Stimulated activated CD4-positive, alpha-beta T cell treated with anti-CD3 and anti-CD28 coated beads, Interleukin-4, amount 100 ng/mL, for 4 hours (primary cell): ENCODE results near the gene ATXN7.
A peak's percentile ranks its signal among the peaks of the same experiment; 100 is the strongest.

Experiments
- DNase-seq, 2 experiments: peaks; one replicate each; pipeline ENCODE4 v3.0.0-alpha.2; 2020

The ATXN7 gene

DNA sequence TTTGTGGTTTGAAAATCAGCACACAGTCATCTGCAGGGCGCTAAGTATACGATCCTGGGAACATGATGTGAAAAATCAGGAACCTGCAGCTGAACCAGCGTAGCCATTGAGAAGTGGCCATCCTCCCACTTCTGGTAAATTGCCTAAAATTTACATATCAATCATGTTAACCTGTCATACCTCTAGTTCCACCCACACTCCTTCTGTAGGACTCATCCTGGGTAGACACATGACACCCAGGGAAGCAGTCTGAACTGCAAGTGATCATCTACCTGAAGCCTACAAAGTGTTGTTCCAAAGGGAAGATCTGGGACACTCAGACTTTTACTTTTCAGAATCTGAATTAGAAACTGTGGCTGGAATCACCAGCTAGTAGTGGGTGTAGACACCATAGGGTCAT lies 165.1 kb downstream of the ATXN7 start:
- no peak for DNase-seq

DNA sequence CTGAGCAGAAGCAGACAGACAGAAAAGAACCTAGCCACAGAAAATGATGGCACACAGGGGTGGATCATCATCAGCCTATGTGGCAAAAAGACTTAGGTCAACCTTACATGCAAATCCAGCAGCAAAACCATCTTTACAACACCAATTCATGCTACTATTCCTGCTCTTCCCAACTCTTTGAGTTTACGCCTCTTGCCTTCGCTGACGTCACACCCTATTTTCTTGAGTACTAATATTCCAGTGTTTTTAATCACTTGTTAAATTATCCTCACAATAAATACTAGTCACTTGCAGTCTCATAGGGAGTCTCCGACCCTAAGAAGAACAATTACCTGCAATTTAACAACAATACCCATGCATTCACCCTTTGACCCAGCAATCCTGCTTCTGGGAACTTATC lies 165.6 kb downstream of the ATXN7 start:
- no peak for DNase-seq

DNA sequence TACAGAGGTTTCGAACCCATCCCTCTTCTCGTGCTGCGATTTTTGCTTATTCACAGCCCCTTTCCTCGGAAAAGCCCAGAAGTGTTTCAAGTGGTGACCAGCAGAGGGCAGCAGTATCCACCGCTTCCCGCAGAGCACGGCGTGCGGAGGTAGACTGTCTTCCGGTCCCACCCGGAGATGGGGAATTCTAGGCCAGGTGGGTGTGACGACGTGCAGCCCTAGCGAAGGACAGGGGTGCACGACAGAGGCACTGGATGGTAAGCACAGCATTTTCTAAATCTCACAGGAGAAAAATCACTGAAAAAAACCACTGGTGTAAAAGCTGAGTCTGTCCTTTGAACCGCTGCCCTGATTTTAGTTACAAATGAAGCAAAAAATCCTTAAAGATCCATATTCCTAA lies 167.1 kb downstream of the ATXN7 start:
- peak; percentile 74 to 81 for DNase-seq

DNA sequence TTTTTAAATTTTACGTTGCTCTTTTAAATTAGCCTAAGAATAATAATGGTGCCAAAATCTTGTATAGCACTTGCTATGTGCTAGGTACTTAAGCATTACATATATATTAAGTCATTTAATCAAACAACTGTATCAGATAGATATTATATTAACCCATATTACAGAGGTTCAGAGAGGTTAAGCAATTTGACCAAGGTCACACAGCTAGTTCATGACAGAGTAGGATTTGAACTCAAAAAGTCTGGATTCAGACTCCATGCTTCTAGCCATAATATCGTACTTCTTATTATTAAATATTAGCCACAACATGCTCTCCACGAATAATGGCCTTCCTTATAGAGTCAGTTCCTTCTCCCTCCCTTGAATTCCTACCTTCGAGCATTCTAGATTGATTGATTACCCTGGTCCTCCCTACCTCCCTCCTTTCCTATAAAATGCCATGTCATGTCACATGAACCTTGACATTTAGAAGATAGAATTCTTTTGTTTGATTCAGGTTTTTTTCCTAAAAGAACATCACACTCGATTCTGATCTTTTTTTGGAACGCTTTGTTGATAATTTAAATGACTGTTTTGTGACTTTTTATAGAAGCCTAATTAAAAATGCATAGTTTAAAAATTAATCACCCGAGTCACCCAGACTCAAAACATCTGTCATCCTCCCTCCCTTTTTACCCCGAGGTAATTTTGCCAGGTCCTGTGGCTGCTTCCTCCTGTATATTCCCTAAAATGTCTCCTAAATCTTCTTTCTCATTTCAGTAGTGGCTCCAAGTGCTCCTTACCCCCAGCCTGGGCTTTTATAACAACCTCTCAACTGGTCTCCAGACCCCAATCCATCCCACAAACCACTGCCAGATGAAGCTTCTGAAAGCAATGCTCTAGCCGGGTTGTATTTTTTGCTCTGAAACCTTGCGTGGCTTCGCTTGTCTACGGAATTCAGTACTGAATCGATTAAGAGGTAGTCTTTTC lies 168.2 kb downstream of the ATXN7 start:
- no peak for DNase-seq

DNA sequence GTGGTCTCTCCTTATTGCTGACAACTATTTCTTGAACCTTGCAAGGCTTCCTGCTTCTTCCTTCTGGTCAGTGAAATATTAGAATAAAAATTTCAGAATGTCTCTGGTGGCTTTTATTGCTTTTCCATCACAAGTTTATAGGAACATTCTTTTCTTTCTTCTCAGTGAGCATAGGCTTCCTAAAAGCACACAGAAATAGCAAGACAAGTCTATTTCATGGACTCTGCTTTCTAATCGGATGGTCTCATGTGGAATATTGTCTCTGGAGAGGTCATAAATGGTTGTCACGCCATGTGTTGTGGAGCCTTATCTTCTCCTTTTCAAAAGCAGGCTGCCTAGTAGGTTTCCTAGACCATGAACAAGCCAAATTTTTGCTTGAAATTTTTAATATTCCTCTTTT lies 169.4 kb downstream of the ATXN7 start:
- DNase-seq = no peak

DNA sequence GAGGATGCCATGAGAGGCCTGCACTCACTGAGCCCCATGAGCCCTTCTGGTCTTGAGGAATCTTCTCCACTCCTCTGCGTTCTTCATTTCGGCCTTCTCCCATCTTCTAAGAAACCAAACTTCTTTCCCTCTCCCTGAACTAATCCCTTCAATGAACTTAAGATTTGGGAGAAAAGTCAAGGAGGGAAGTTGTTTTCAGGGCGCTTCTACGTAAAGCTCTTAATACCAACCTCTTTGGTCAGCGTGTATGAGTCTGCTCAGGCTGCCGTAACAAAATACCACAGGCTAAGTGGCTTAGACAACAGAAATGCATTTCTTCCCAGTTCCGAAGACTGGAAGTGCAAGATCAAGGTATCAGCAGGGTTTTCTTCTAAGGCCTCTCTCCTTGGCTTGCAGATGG lies 173.4 kb downstream of the ATXN7 start:
- no peak for DNase-seq

DNA sequence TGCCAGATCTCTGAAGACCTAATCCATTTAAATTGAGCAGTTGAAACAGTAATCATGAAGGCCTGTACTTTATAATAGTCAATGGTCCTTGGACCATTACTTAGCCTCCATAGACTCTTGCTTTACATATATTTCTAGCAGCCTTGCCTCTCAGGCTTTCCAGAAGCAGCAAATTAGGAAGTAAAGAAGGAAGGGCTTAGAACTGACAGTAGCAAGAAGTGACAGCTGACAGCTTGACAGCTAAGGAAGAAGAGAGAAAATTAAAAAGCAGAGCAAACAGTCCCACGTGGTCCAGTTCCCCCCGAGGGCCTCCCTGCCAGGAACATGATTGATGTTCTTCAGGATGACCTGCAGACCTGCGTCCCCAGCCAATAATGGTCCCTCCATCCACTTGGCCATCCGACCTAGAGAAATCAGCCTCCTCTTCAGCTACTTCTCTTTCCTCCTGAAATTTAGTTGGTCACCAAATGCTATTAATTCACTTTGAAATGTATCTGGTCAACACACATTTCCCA lies 174.6 kb downstream of the ATXN7 start:
- no peak for DNase-seq

DNA sequence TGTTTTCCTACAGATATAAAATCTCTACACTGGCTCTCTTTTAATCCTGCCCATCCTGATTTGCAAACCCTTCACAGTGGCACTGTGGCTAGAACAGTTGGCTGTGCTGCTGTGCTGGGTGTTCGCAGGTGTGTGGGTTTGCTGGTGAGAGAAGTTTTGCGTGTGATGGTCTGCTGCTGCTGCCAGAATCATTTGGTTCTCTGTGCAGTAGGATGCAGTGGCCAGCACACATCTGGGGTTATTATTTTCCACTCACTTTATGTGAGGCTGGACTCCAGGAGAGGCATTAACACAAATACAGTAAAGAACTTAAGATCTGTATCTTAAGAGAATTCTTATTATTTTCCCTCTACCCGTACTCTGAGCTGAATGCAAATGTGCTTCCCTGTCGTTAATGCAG lies 175.7 kb downstream of the ATXN7 start:
- no peak for DNase-seq

DNA sequence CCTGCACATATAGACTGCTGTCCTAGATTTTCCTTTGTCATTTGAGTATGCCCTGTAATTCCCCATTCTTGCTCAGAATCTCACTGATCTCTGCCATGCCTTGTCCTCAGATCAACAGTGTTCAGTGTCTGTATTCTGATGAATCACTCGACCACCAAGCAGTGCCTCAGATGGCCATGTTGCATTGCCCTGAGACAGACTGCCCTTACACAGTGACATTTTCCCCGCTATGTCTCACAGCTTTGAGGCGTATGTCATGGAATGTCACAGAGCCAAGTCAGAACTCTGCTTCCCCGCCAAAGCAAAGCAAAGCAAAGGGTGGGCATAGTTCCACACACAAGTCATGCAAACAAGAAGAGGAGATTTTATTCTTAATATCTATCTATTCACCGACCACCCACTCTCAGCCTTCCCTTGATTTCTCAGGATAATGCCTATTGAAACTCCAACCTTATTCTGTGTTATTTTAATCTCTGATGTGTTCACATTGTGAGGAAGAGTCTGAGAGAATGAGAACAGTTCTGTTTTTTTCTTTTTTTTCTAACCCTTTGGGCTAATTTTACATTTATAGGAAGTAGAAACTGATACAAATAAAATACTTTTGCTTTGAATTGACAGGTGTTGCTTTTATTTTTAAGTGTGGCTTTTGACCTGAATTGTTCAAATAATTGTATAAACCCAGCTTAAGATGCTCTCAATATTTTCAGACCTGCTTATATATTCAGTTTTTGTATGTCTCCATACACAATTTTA lies 176.5 kb downstream of the ATXN7 start:
- DNase-seq = no peak

DNA sequence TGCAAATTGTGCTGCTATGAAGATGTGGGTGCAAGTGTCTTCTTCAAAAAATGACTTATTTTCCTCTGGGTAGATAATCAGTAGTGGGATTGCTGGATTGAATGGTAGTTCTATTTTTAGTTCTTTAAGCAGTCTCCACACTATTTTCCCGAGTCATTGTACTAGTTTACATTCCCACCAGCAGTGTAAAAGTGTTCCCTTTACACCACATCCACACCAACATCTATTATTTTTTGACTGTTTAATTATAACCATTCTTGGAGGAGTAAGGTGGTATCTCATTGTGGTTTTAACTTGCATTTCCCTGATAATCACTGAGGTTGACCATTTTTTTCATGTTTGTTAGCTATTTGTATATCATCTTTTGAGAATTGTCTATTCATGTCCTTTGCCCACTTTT lies 179.3 kb downstream of the ATXN7 start:
- no peak for DNase-seq

DNA sequence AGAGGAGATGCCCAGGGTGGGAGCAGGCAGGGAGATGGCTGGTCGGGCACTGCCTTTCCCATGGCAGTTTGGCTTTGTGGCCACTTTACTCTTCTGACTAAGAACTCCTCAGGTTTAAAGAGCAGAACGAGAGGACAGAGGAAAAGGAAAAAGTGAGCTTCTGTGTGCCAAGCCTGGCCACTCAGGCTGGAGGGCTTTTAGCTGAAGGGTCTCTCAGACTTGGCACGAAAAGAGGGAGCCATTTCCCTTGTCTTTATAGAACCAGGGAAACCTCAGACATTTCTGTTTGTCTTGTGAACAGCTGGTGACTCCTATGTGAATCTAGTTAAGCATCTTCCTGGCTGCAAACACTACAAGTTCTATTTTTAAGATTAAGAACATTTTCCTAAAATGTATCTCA lies 182.9 kb downstream of the ATXN7 start:
- no peak for DNase-seq

DNA sequence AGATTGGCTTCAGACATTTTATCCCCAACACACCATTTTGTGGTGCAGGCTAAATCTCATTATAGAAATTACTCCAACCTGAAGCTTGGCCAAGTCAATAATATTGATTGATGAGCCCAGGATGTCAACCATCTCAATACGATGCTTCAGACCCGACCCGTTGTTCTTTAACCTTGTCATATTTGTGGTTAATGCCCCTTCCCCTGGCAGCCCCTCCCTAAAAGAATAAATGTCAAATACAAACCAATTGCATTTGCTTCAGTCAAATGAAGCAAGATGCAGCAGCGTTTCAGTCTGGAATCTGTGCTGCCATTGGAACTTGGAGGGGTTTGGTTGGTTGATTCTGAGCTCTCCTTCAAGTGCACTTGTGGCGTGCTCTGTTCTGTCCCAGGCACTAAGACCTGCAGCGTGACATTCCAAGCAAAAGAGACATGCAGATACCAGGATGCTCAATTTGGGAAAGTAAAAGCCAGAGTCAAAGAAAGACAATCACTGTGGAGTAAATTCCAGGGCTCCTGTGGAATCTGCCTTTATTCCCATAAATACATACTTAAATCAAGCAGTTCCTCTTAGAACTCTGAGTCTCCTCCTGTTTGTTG lies 183.4 kb downstream of the ATXN7 start:
- no peak for DNase-seq

DNA sequence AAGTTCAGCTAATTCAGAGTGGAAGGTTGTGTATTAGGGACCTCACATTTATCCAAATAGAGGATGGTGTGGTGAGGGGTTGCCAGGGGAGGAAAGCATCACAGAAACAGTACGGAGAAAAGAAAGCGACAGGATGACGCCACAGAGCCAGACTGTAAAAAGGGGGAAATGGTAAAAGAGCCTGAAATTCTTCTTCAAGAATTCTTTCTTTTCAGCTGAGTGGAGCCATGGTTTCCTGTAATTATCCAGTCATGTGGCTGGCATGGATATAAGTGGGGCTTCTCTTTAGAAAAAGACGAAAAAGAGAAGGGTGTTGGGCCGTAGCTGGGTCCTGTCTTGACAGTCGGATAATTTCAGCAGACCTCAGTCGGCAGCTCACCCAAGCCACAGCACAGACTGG lies 184.1 kb downstream of the ATXN7 start:
- DNase-seq = no peak

DNA sequence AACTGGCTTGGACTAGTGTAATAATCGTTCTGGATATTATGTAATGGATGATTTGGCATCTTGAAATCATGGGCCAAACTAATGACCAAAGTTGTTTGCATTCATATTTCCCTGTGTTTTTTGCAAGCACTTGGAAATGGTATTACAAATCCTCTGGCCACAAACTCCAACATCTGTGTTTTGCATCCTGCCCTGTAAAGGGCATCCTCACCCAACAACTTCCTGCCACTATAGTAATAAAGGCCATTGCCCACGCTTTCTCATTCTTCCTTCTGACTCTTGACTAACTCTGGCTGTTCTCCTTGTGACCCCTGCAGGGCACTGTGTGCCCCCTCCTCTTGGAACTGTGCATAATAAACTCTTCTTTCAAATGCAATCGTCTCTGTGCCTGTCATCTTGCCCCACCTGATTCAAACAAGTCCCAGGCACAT lies 185.0 kb downstream of the ATXN7 start:
- DNase-seq = no peak

DNA sequence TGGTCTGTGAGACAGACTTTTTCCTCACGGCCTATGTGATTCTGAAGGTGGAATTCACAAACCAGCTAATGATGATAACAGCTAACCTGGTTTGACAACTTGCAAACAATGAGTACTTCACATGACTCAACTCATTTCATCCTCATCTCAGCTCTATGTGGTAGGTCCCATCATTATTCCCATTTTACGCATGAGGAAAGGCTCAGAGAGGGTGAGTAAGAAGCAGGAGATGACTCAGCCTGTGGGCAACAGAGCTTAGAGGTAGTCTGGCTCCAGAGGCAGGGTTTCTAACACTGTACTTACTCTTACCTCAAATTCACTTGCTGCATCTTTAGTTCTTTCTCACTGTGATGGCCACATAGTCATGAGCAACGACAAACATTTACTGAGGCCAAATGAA lies 185.5 kb downstream of the ATXN7 start:
- no peak for DNase-seq

DNA sequence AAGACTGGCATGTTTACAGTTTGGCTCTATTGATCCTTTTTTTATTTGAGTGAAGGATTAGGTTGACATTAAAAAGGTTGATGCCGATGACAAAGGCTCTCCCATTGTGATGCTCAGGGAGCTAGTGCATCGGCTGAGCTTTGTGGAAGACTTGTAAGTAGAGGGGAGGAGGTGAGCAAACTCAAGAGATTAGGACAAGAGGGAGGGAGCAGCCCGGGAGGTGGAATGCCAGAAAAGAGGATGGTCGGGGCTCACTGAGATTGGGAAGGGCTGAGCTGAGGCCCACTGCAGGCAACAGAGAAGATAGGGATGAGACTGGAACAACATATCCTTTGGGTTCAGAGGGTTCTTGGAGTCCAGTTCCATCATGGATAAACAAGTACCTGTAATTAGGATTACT lies 186.2 kb downstream of the ATXN7 start:
- no peak for DNase-seq
